Neural progenitor cell (in vitro differentiated cells): Measurements from ENCODE around the gene ZMYM1. TPM values are rescaled to one million over a fixed set of nuclear protein-coding genes. Genes with fewer than 3 reads are reported as not detected.

Experiments
- DNase-seq: peaks from one replicate; pipeline ENCODE4 v3.0.0-alpha.2; 2016; ENCODE audit warnings: low spot score
- H2AFZ ChIP-seq: fragments of 200-600 bp; sonication (generic); replicated peaks from 2 replicates; pipeline ENCODE4 v1.6.1; 2016; ENCODE audit warnings: antibody characterized with exemption
- H3F3A ChIP-seq: fragments of 200-600 bp; sonication (generic); 2 replicates; pipeline ENCODE4 v1.6.1; 2016; ENCODE audit warnings: antibody characterized with exemption, low read depth
- H3K27ac ChIP-seq: fragments of 200-600 bp; sonication (generic); 2 replicates; pipeline ENCODE4 v1.5.1; 2016; ENCODE audit warnings: mild to moderate bottlenecking
- H3K27me3 ChIP-seq: fragments of 200-600 bp; sonication (generic); 2 replicates; pipeline ENCODE4 v1.6.1; 2016; ENCODE audit warnings: mild to moderate bottlenecking, moderate library complexity
- H3K36me3 ChIP-seq: fragments of 200-600 bp; sonication (generic); 2 replicates; pipeline ENCODE4 v1.5.1; 2016
- H3K4me1 ChIP-seq: fragments of 200-600 bp; sonication (generic); 2 replicates; pipeline ENCODE4 v1.6.1; 2016; ENCODE audit warnings: mixed run types
- H3K4me2 ChIP-seq: fragments of 200-600 bp; sonication (generic); 2 replicates; pipeline ENCODE4 v1.6.1; 2016
- H3K4me3 ChIP-seq: fragments of 200-600 bp; sonication (generic); 2 replicates; pipeline ENCODE4 v1.5.1; 2016
- H3K79me2 ChIP-seq: fragments of 200-600 bp; sonication (generic); 2 replicates; pipeline ENCODE4 v1.6.1; 2016; ENCODE audit warnings: low read depth
- H3K9ac ChIP-seq: fragments of 200-600 bp; sonication (generic); 2 replicates; pipeline ENCODE4 v1.6.1; 2016
- H3K9me3 ChIP-seq: fragments of 200-600 bp; sonication (generic); 2 replicates; pipeline ENCODE4 v1.5.1; 2016; ENCODE audit warnings: low read depth
- H4K20me1 ChIP-seq: fragments of 200-600 bp; sonication (generic); 2 replicates; pipeline ENCODE4 v1.6.1; 2016; ENCODE audit warnings: low read depth
- H3K27ac Mint-ChIP-seq: 3 replicates; pipeline ENCODE4 v1.8.0; 2021; ENCODE audit warnings: mixed read lengths
- H3K27me3 Mint-ChIP-seq: 2 replicates; pipeline ENCODE4 v1.8.0; 2022; ENCODE audit warnings: low read depth, mild to moderate bottlenecking, inconsistent platforms, moderate library complexity, mixed read lengths; ENCODE audit not compliant: insufficient read depth
- H3K36me3 Mint-ChIP-seq: 3 replicates; pipeline ENCODE4 v1.8.0; 2021; ENCODE audit warnings: mixed read lengths
- H3K4me1 Mint-ChIP-seq: 3 replicates; pipeline ENCODE4 v1.8.0; 2021; ENCODE audit warnings: mixed read lengths
- H3K4me3 Mint-ChIP-seq: 3 replicates; pipeline ENCODE4 v1.8.0; 2021; ENCODE audit warnings: mild to moderate bottlenecking, moderate library complexity, mixed read lengths
- H3K9me3 Mint-ChIP-seq: 3 replicates; pipeline ENCODE4 v1.8.0; 2020; ENCODE audit warnings: mixed read lengths
- CTCF ChIP-seq: fragments of 200-600 bp; sonication (generic); IDR thresholded peaks from 2 replicates; pipeline ENCODE4 v1.5.1; 2017; ENCODE audit warnings: antibody characterized with exemption, mild to moderate bottlenecking
- EZH2 ChIP-seq: fragments of 200-600 bp; sonication (generic); IDR thresholded peaks from 2 replicates; pipeline ENCODE4 v1.6.1; 2017; ENCODE audit warnings: antibody characterized with exemption, mild to moderate bottlenecking, moderate library complexity
- EZH2phosphoT487 ChIP-seq: fragments of 200-600 bp; sonication (generic); IDR thresholded peaks from 2 replicates; pipeline ENCODE4 v1.6.1; 2017; ENCODE audit warnings: antibody characterized with exemption
- total RNA-seq: library from RNA; depleted of rRNA; stranded (reverse); fragments of >200 nt; gene quantifications from 2 replicates; pipeline ENCODE4 v1.2.3, GENCODE V29; 2015; ENCODE audit warnings: low replicate concordance

The ZMYM1 gene
- total RNA-seq, 1 donor from 2014 or later: 75.8 TPM

GRCh38 chr1:35097224-35097623 is 18.0 kb downstream of the ZMYM1 start:
- H3K79me2 ChIP-seq: peaks cover 28% of the 10 kb centered on the region
- no peak overlapping the region for H3K9ac ChIP-seq
- DNase-seq: no peak
- Mint-ChIP-seq H3K4me1 (no peaks in the 10 kb centered on the region), H3K36me3 (peaks cover 26% of the 10 kb centered on the region), H3K9me3 (no peaks in the 10 kb centered on the region), H3K4me3 (no peak overlapping the region), H3K27me3 (no peaks in the 10 kb centered on the region), H3K27ac (no peak overlapping the region)
- no peak overlapping the region for H3K4me3 ChIP-seq
- H3K9me3 ChIP-seq: no peaks in the 10 kb centered on the region
- H3F3A ChIP-seq: no peaks in the 10 kb centered on the region
- H4K20me1 ChIP-seq: peaks cover 22% of the 10 kb centered on the region
- no peaks in the 10 kb centered on the region for H3K4me1 ChIP-seq
- H3K27me3 ChIP-seq: no peaks in the 10 kb centered on the region
- TF ChIP-seq CTCF (no peak), EZH2 (no peak), EZH2phosphoT487 (no peak)
- H3K27ac ChIP-seq: no peak overlapping the region
- peaks cover 7% of the 10 kb centered on the region for H3K36me3 ChIP-seq
- no peak overlapping the region for H3K4me2 ChIP-seq
- no peak overlapping the region for H2AFZ ChIP-seq

GRCh38 chr1:35111106-35111505 is 31.9 kb downstream of the ZMYM1 start:
- TF ChIP-seq CTCF (no peak), EZH2 (no peak), EZH2phosphoT487 (no peak)
- Histone ChIP-seq H3K9me3 (no peaks in the 10 kb centered on the region), H3K9ac (no peak overlapping the region), H3K4me1 (no peaks in the 10 kb centered on the region), H3K4me3 (no peak overlapping the region), H3K36me3 (peaks cover 30% of the 10 kb centered on the region), H3K27ac (no peak overlapping the region), H3F3A (peaks cover 17% of the 10 kb centered on the region), H3K4me2 (no peak overlapping the region), H3K27me3 (no peaks in the 10 kb centered on the region), H3K79me2 (no peaks in the 10 kb centered on the region), H2AFZ (no peak overlapping the region), H4K20me1 (no peaks in the 10 kb centered on the region)
- Mint-ChIP-seq H3K27ac (no peak overlapping the region), H3K9me3 (no peaks in the 10 kb centered on the region), H3K27me3 (peaks cover 2% of the 10 kb centered on the region), H3K4me3 (no peak overlapping the region), H3K4me1 (no peaks in the 10 kb centered on the region), H3K36me3 (peaks cover 16% of the 10 kb centered on the region)
- DNase-seq: no peak

- H3K4me3 ChIP-seq: no peak overlapping the region
- no peak overlapping the region for H3K27ac Mint-ChIP-seq
- H3K27ac ChIP-seq: no peak overlapping the region
- H3K79me2 ChIP-seq: no peaks in the 10 kb centered on the region
- peaks cover 30% of the 10 kb centered on the region for H3K36me3 ChIP-seq
- H2AFZ ChIP-seq: no peak overlapping the region
- no peak overlapping the region for H3K4me2 ChIP-seq
- no peak overlapping the region for H3K9ac ChIP-seq
- H3K4me3 Mint-ChIP-seq: no peak overlapping the region
- H3K27me3 Mint-ChIP-seq: no peaks in the 10 kb centered on the region
- no peaks in the 10 kb centered on the region for H3K9me3 Mint-ChIP-seq
- no peak for TF ChIP-seq EZH2phosphoT487
- peak; percentile 19 for TF ChIP-seq CTCF
- no peak for TF ChIP-seq EZH2
- no peaks in the 10 kb centered on the region for H3K4me1 Mint-ChIP-seq
- H3F3A ChIP-seq: peaks cover 17% of the 10 kb centered on the region
- no peak for DNase-seq
- H3K27me3 ChIP-seq: no peaks in the 10 kb centered on the region
- H4K20me1 ChIP-seq: no peaks in the 10 kb centered on the region
- H3K9me3 ChIP-seq: no peaks in the 10 kb centered on the region
- no peaks in the 10 kb centered on the region for H3K4me1 ChIP-seq
- H3K36me3 Mint-ChIP-seq: peaks cover 16% of the 10 kb centered on the region
These were observed 33.5 kb downstream of the ZMYM1 start for GRCh38 chr1:35112668-35113067.
